MCF 10A (cell line): ENCODE data around the gene PNCK. TPM values are rescaled to one million over a fixed set of nuclear protein-coding genes. Genes with fewer than 3 reads are reported as not detected.
A peak's percentile ranks its signal among the peaks of the same experiment; 100 is the strongest.

Source experiments
- BruUV-seq: library from RNA; stranded (reverse); fragments of 400-500 nt; replicated peaks from 2 replicates; lab custom pipeline; 2021; lab: Mats Ljungman, UMichigan
- CTCF ChIA-PET: fragments of 300-600 bp; sonication (Branson Sonifier 250); formaldehyde crosslinking; extraction: SDS; loops from one replicate; lab custom pipeline; 2021; ENCODE audit warnings: antibody characterized with exemption, inconsistent platforms; lab: Yijun Ruan, JAX
- POLR2A ChIA-PET: fragments of 300-600, 350-650 bp; sonication (Branson Sonifier 250); formaldehyde crosslinking; extraction: SDS; loops from one replicate; lab custom pipeline; 2020; ENCODE audit warnings: antibody characterized with exemption, inconsistent platforms; lab: Yijun Ruan, JAX
- DNase-seq: peaks from one replicate; pipeline ENCODE4 v3.0.0-alpha.2; 2018; ENCODE audit not compliant: unreplicated experiment
- H3K27ac Mint-ChIP-seq: one replicate; pipeline ENCODE4 v1.8.0; 2022; ENCODE audit warnings: mild to moderate bottlenecking, low read depth, mixed read lengths; ENCODE audit not compliant: unreplicated experiment
- H3K27me3 Mint-ChIP-seq: one replicate; pipeline ENCODE4 v1.8.0; 2022; ENCODE audit warnings: mixed read lengths; ENCODE audit not compliant: insufficient read depth, unreplicated experiment
- H3K36me3 Mint-ChIP-seq: one replicate; pipeline ENCODE4 v1.8.0; 2022; ENCODE audit warnings: mild to moderate bottlenecking, moderate library complexity, mixed read lengths; ENCODE audit not compliant: insufficient read depth, unreplicated experiment
- H3K4me1 Mint-ChIP-seq: one replicate; pipeline ENCODE4 v1.8.0; 2022; ENCODE audit warnings: mixed read lengths; ENCODE audit not compliant: insufficient read depth, unreplicated experiment
- H3K4me3 Mint-ChIP-seq: one replicate; pipeline ENCODE4 v1.8.0; 2022; ENCODE audit warnings: mild to moderate bottlenecking, moderate library complexity, mixed read lengths; ENCODE audit not compliant: unreplicated experiment
- H3K9me3 Mint-ChIP-seq: one replicate; pipeline ENCODE4 v1.8.0; 2022; ENCODE audit warnings: mixed read lengths; ENCODE audit not compliant: unreplicated experiment
- intact Hi-C: fragments of 100-400 bp; cut with micrococcal nuclease; formaldehyde crosslinking; loops from 2 replicates; pipeline ENCODE4 v1.14.1; 2022
- total RNA-seq: library from RNA; stranded (reverse); gene quantifications from 2 replicates; pipeline ENCODE4 v1.2.3, GENCODE V29; 2022
- TF ChIP-seq, protein P1 (sequence below): fragments of 200-600 bp; IDR thresholded peaks from one replicate; pipeline ENCODE4 v1.8.0; 2022; ENCODE audit warnings: antibody characterized with exemption, mild to moderate bottlenecking; ENCODE audit not compliant: unreplicated experiment

PNCK gene
- total RNA-seq, 1 experiment from 2014 or later, result not detected

DNA sequence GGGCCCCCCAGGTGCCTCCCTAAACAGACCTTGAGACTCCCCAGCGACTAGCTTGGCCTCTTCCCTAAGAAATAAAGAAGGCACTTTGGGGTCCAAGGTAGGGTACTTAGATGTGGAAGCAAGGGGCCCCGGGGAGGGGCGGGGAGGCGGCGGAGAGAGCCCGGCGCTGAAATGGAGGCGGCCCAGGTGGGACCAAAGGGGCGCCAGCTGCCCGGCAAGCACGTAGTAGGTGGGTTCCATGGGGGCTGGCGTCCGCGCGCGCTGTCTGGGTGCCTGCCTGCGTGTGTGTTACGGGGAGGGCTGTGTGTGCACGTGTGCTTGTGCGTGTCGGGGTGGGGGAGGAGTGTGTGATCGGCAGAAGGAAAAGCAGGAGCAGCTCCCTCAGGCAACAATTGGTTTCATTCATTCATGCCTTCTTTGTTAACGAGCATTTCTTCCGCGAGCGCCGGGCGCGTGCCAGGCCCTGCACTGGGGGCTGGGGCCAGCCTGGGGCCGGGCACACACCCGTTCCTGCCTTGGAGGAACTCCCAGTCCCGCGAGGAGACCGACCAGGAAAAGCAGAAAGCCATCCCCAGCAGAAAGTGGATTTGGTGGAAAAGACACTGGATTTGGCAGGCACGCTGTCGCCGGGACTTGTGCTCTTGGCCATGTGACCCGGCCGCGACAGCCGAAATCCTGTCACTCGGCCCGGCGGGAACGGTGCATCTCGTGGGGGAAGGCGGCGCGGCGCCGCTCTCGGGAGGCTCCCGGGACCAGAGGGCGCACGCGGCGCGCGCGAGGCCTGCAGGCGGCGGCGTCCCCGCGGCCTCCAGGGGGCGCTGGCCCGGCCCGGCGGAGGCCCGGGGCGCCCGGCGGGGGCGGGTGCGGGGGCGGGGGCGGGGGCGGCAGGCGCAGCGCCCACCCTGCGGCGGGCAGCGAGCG lies 29.9 kb downstream of the PNCK start:
- H3K9me3 Mint-ChIP-seq, result no peaks in the 10 kb centered on the region
- intact Hi-C loops, result no loop called here
- peaks cover 11% of the 10 kb centered on the region for H3K27me3 Mint-ChIP-seq
- ChIA-PET CTCF (interaction anchor here (0.6 to 1.3 kb wide), 6 partner anchors 10 to 137 kb away, joined by 3 to 5 read pairs (median 3); no protein-coding TSS in a partner anchor), POLR2A (interaction anchor here (0.7 kb wide), 1 partner anchor 18 kb away, joined by 3 read pairs; no protein-coding TSS in a partner anchor)
- no peaks in the 10 kb centered on the region for H3K36me3 Mint-ChIP-seq
- no TSS peak for BruUV-seq
- H3K4me1 Mint-ChIP-seq, result peaks cover 6% of the 10 kb centered on the region
- DNase-seq, result peak; percentile 12
- TF ChIP-seq, protein P1, sequence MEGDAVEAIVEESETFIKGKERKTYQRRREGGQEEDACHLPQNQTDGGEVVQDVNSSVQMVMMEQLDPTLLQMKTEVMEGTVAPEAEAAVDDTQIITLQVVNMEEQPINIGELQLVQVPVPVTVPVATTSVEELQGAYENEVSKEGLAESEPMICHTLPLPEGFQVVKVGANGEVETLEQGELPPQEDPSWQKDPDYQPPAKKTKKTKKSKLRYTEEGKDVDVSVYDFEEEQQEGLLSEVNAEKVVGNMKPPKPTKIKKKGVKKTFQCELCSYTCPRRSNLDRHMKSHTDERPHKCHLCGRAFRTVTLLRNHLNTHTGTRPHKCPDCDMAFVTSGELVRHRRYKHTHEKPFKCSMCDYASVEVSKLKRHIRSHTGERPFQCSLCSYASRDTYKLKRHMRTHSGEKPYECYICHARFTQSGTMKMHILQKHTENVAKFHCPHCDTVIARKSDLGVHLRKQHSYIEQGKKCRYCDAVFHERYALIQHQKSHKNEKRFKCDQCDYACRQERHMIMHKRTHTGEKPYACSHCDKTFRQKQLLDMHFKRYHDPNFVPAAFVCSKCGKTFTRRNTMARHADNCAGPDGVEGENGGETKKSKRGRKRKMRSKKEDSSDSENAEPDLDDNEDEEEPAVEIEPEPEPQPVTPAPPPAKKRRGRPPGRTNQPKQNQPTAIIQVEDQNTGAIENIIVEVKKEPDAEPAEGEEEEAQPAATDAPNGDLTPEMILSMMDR, result no peak
- H3K4me3 Mint-ChIP-seq, result peak overlapping the region; percentile 48
- no peak overlapping the region for H3K27ac Mint-ChIP-seq

DNA sequence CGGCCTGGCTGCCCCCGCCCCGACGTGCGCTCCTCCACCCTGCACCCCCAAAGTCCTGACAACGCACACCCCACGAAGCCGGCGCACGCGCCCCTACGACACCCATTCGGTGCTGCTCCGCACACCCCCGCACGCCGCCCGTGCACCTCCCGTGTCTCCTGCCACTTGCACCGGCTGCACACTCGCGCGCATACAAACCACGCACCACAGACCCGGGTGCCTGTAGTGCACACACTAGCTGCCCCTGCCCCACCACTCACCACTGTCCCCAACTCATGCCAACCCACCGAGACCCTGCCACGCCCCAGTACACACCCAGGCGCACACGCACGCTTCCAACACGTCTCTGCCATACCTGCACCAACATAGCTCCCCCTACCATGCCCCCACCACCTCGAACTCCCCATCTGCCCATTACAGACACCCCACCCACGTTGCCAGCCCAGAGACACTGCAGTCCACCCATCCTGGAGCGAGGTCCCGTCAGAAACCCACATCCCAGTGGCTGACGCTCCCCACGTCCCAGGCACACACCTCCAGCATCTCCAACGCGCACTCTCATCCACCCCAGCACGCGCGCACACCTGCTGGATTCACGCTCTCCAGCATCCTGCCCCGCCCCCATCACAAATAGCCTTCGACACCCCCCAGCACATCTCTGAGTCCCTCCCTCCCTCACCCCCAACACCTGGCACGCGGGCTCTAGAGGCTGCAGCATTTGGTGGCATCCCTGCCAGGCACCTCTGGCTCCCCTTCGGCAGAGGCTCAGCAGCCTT lies 30.8 kb downstream of the PNCK start:
- CTCF ChIA-PET, result interaction anchor here (0.6 to 1.1 kb wide), 4 partner anchors 11 to 136 kb away, joined by 3 to 4 read pairs (median 3); no protein-coding TSS in a partner anchor
- Mint-ChIP-seq H3K36me3 (no peaks in the 10 kb centered on the region), H3K4me1 (peaks cover 6% of the 10 kb centered on the region), H3K4me3 (peak overlapping the region; percentile 48), H3K27me3 (peaks cover 11% of the 10 kb centered on the region), H3K9me3 (no peaks in the 10 kb centered on the region), H3K27ac (no peak overlapping the region)
- TF ChIP-seq, protein P1, result no peak
- POLR2A ChIA-PET, result interaction anchor here (0.7 kb wide), 1 partner anchor 19 kb away, joined by 3 read pairs; no protein-coding TSS in a partner anchor
- intact Hi-C loops, result no loop called here
- DNase-seq, result no peak
- no TSS peak for BruUV-seq

- no peak overlapping the region for H3K27ac Mint-ChIP-seq
- H3K9me3 Mint-ChIP-seq, result no peaks in the 10 kb centered on the region
- TF ChIP-seq, protein P1, result no peak
- no peaks in the 10 kb centered on the region for H3K36me3 Mint-ChIP-seq
- H3K4me1 Mint-ChIP-seq, result peaks cover 6% of the 10 kb centered on the region
- intact Hi-C loops, result no loop called here
- H3K4me3 Mint-ChIP-seq, result no peak overlapping the region
- ChIA-PET CTCF (interaction anchor here (1.1 kb wide), 1 partner anchor 10 kb away, joined by 4 read pairs; no protein-coding TSS in a partner anchor), POLR2A (no interaction called here)
- peaks cover 11% of the 10 kb centered on the region for H3K27me3 Mint-ChIP-seq
- no TSS peak for BruUV-seq
- DNase-seq, result no peak
Measured at GRCh38 chrX:153642051-153642654, 31.5 kb downstream of the PNCK start.
